Activated naive CD4-positive, alpha-beta T cell treated with anti-CD3 and anti-CD28 coated beads, Interleukin-2, amount 50 U/mL, for 24 hours (primary cell): ENCODE data around the gene CLASP2.
A peak's percentile ranks its signal among the peaks of the same experiment; 100 is the strongest.
"Not testable (repeated sequence)": the region's sequence is repeated elsewhere in the genome, so short reads cannot be mapped to it uniquely, and the experiment has no call there.

Experiments
- H3K27ac Mint-ChIP-seq: one replicate; pipeline ENCODE4 v1.8.0; 2021; ENCODE audit warnings: mild to moderate bottlenecking, mixed read lengths
- H3K27me3 Mint-ChIP-seq: one replicate; pipeline ENCODE4 v1.8.0; 2021; ENCODE audit warnings: mixed read lengths
- H3K36me3 Mint-ChIP-seq: one replicate; pipeline ENCODE4 v1.8.0; 2021; ENCODE audit warnings: mixed read lengths
- H3K4me1 Mint-ChIP-seq: one replicate; pipeline ENCODE4 v1.8.0; 2021; ENCODE audit warnings: mixed read lengths
- H3K4me3 Mint-ChIP-seq: one replicate; pipeline ENCODE4 v1.8.0; 2021; ENCODE audit warnings: mild to moderate bottlenecking, mixed read lengths
- H3K9me3 Mint-ChIP-seq: one replicate; pipeline ENCODE4 v1.8.0; 2021; ENCODE audit warnings: mixed read lengths

The CLASP2 gene

DNA sequence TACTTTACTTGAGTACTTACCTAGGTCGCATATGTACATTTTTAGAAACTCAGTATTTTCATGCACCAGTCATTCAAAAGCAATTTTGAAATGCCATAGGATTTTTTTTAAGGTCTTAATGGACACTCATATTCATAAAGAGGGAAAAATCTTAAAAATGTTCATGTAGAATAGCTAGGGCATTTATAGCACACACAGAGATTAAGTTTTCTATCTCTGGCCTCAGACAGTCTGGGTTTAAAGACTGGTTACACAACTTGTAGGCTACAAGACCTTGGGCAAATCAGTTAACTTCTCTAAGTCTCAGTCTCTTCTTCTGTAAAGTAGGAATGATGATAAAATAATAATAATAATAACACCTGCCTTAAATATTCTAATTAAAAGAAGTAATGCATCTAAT lies 229.4 kb downstream of the CLASP2 start:
- Mint-ChIP-seq H3K9me3 (no peaks in the 10 kb centered on the region), H3K27ac (no peak overlapping the region), H3K36me3 (peaks cover 7% of the 10 kb centered on the region), H3K4me1 (no peaks in the 10 kb centered on the region), H3K4me3 (no peak overlapping the region), H3K27me3 (no peaks in the 10 kb centered on the region)

DNA sequence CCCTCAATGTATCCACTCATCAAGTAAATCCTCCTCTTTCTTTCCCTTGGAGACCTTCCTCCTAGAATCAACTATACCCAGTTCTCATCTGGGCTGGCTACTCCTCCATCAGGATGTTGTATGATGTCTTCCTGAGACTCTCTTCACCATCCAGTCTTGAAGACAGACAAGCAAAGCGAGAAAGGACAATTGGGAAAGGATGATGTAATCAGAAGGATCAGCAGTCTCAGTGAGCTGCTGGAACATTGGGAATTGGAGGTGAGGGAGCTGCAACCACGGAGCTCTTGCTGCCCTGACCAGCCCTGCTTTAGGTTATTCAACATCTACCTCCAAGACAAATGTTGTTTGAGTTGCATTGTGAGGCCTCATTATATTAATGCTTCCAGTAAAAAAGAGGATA lies 229.8 kb downstream of the CLASP2 start:
- H3K27me3 Mint-ChIP-seq, result no peaks in the 10 kb centered on the region
- no peaks in the 10 kb centered on the region for H3K4me1 Mint-ChIP-seq
- H3K36me3 Mint-ChIP-seq, result peaks cover 7% of the 10 kb centered on the region
- H3K4me3 Mint-ChIP-seq, result no peak overlapping the region
- H3K27ac Mint-ChIP-seq, result no peak overlapping the region
- H3K9me3 Mint-ChIP-seq, result no peaks in the 10 kb centered on the region

DNA sequence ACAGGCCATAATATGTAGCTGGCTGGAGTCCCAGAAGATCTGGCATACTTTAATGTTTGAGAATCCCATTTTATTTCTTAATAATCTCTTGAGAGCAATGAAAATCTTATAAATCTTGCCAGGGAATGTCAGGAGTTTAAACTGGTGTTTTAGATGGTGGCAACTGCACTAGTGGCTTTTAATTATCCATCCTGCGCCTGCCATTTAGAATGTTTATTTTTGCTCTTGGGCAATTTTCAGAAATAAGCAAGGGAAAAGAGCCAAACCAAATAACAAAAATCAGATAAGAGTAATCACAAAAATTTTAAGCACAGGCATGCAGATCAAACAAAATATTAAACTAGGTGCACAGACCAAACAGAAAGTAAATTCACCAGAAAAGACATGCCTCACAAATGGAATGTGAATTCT lies 235.9 kb downstream of the CLASP2 start:
- H3K4me1 Mint-ChIP-seq, result no peaks in the 10 kb centered on the region
- peaks cover 3% of the 10 kb centered on the region for H3K36me3 Mint-ChIP-seq
- no peaks in the 10 kb centered on the region for H3K27me3 Mint-ChIP-seq
- no peak overlapping the region for H3K4me3 Mint-ChIP-seq
- H3K27ac Mint-ChIP-seq, result no peak overlapping the region
- H3K9me3 Mint-ChIP-seq, result no peaks in the 10 kb centered on the region

DNA sequence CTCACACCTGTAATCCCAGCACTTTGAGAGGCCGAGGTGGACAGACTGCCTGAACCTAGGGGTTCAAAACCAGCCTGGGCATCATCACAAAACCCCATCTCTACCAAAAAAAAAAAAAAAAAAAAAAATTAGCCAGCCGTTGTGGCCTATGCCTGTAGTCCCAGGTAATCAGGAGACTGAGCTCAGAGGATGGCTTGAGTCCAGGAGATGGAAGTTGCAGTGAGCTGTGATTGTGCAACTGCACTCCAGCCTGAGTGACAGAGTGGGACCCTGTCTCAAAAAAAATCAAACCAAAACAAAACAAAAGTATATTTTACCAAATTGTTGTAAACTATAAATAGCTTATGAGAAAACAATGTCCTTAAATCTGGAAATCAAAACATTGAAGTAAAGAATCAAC lies 243.2 kb downstream of the CLASP2 start:
- no peaks in the 10 kb centered on the region for H3K27me3 Mint-ChIP-seq
- no peaks in the 10 kb centered on the region for H3K4me1 Mint-ChIP-seq
- H3K9me3 Mint-ChIP-seq, result no peaks in the 10 kb centered on the region
- H3K36me3 Mint-ChIP-seq, result no peaks in the 10 kb centered on the region
- H3K27ac Mint-ChIP-seq, result no peak overlapping the region
- H3K4me3 Mint-ChIP-seq, result no peak overlapping the region

DNA sequence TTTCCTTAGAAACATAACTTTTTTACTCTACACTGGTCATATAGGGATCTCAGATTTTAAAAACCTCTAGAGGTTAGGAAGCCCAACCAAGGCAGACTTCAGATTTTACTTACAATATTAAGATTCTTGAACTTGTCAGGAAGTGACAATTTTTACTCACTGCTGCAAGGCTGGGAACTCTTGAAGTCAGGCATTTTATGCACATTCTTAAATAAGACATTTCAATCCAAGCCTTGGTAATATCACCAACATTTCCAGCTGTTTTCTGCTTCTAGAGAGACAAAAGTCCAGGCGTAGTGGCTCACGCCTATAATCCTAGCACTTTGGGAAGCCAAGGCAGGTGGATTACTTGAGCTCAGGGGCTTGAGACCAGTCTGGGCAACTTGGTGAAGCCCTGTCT lies 244.2 kb downstream of the CLASP2 start:
- H3K4me3 Mint-ChIP-seq, result no peak overlapping the region
- no peaks in the 10 kb centered on the region for H3K27me3 Mint-ChIP-seq
- H3K27ac Mint-ChIP-seq, result no peak overlapping the region
- no peaks in the 10 kb centered on the region for H3K4me1 Mint-ChIP-seq
- H3K9me3 Mint-ChIP-seq, result no peaks in the 10 kb centered on the region
- H3K36me3 Mint-ChIP-seq, result no peaks in the 10 kb centered on the region

DNA sequence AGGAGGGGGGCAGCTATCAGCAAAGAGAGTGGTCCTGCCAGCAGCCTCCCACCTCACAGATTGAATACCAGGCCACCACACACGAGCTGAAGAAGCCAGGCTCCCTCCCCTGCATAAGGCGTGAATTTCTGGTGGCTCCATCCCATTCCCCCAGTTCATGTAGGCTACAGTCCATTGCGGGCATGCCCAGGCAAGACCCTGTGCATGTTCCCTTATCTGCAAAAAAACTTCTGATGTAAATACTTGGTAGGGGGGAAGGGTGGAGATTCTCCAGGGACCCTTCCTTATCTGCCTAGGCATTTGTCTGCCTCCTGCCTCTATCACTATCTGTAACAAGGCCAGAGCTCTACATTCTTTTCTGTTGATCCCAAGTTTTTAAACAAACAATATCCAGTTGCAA lies 250.3 kb downstream of the CLASP2 start:
- H3K4me1 Mint-ChIP-seq, result no peaks in the 10 kb centered on the region
- no peak overlapping the region for H3K4me3 Mint-ChIP-seq
- H3K27ac Mint-ChIP-seq, result no peak overlapping the region
- peaks cover 21% of the 10 kb centered on the region for H3K36me3 Mint-ChIP-seq
- peaks cover 4% of the 10 kb centered on the region for H3K9me3 Mint-ChIP-seq
- H3K27me3 Mint-ChIP-seq, result no peaks in the 10 kb centered on the region

DNA sequence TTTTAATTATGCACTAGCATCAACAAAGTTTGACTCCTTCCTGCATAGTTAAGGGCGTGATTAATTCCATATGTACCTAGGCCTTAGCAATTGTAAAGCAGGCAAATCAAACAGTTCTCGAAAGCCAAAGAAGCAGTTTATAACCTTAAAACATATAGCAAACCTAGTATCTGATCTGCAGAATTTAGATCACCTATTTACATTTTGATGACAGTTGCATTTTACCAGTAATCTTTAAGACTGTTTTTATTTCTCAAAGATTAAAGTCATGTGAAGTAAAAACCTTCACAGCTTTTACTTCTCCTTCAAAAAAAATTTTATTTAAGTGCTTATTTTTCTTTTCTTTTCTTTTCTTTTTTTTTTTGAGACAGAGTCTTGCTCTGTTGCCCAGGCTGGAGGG lies 257.0 kb downstream of the CLASP2 start:
- H3K4me3 Mint-ChIP-seq, result no peak overlapping the region
- H3K36me3 Mint-ChIP-seq, result peaks cover 15% of the 10 kb centered on the region
- no peaks in the 10 kb centered on the region for H3K4me1 Mint-ChIP-seq
- peaks cover 4% of the 10 kb centered on the region for H3K9me3 Mint-ChIP-seq
- no peak overlapping the region for H3K27ac Mint-ChIP-seq
- H3K27me3 Mint-ChIP-seq, result no peaks in the 10 kb centered on the region

DNA sequence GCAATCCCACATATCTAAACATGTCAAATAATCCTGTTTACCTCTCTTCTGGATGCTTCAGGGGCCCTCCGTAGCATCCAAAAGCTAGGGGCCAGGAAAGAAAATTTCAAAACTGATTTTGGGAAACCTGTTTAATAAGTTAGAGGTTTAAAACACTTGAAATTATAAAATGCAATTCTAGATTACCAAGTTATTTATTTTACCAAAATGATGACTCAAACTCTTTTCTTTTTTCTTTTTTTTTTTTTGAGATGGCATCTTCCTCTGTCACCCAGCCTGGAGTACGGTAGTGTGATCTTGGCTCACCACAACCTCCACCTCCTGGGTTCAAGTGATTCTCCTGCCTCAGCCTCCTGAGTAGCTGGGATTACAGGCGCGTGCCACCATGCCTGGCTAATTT lies 258.5 kb downstream of the CLASP2 start:
- H3K27me3 Mint-ChIP-seq, H3K27ac Mint-ChIP-seq, H3K9me3 Mint-ChIP-seq, H3K4me3 Mint-ChIP-seq, H3K4me1 Mint-ChIP-seq: not testable (repeated sequence)
- peaks cover 16% of the 10 kb centered on the region for H3K36me3 Mint-ChIP-seq

DNA sequence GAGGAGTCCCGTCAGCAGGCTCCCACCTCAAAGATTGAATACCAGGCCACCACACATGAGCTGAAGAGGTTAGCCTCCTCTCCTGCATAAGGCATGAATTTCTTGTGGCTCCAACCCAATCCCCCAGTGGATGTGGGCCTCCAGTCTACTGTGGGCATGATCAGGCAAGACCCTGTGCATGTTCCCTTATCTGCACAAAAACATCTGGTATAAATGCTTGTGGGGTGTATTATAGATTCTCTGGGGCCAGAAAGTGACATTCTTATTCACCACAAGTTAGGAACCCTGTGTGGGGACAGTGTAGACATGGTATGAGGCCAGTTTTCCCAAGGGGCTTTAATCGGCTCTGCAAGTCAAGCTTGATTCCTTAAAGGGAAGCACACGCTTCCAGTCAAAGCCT lies 259.6 kb downstream of the CLASP2 start:
- H3K27ac Mint-ChIP-seq, result no peak overlapping the region
- peaks cover 7% of the 10 kb centered on the region for H3K4me1 Mint-ChIP-seq
- no peak overlapping the region for H3K4me3 Mint-ChIP-seq
- no peaks in the 10 kb centered on the region for H3K27me3 Mint-ChIP-seq
- no peaks in the 10 kb centered on the region for H3K9me3 Mint-ChIP-seq
- H3K36me3 Mint-ChIP-seq, result peaks cover 16% of the 10 kb centered on the region

DNA sequence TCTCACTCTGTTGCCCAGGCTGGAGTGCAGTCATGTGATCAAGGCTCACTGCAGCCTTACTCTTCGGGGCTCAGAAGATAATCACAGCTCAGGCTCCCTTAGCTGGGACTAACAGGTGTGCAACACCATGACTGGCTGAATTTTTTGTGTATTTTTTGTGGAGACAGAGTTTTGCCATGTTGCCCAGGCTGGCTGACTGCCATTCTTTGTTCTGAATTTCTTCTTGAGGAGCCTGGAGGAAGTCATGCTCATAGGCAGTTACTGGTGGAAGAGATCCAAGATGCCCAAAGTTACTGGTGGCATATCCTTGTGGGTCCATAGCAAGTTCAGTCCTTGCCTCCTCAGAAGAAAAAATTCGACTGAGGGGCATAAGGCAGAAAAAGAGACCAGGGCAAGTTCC lies 261.3 kb downstream of the CLASP2 start:
- no peak overlapping the region for H3K27ac Mint-ChIP-seq
- H3K4me1 Mint-ChIP-seq, result peaks cover 7% of the 10 kb centered on the region
- H3K4me3 Mint-ChIP-seq, result no peak overlapping the region
- H3K9me3 Mint-ChIP-seq, result no peaks in the 10 kb centered on the region
- peaks cover 12% of the 10 kb centered on the region for H3K36me3 Mint-ChIP-seq
- no peaks in the 10 kb centered on the region for H3K27me3 Mint-ChIP-seq

DNA sequence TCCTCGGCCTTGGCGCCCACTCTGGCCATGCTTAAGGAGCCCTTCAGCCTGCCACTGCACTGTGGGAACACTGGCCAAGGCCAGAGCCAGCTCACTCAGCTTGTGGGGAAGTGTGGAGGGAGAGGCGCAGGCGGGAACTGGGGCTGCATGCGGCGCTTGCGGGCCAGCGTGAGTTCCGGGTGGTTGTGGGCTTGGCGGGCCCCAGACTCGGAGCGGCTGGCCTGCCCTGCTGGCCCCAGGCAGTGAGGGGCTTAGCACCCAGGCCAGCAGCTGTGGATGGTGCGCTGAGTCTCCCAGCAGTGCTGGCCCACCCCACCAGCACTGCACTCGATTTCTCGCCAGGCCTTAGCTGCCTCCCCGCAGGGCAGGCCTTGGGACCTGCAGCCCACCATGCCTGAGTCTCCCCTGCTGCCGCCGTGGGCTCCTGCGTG lies 264.7 kb downstream of the CLASP2 start:
- Mint-ChIP-seq H3K27ac (no peak overlapping the region), H3K36me3 (peaks cover 10% of the 10 kb centered on the region), H3K4me1 (peaks cover 7% of the 10 kb centered on the region), H3K9me3 (no peaks in the 10 kb centered on the region), H3K4me3 (no peak overlapping the region), H3K27me3 (no peaks in the 10 kb centered on the region)

DNA sequence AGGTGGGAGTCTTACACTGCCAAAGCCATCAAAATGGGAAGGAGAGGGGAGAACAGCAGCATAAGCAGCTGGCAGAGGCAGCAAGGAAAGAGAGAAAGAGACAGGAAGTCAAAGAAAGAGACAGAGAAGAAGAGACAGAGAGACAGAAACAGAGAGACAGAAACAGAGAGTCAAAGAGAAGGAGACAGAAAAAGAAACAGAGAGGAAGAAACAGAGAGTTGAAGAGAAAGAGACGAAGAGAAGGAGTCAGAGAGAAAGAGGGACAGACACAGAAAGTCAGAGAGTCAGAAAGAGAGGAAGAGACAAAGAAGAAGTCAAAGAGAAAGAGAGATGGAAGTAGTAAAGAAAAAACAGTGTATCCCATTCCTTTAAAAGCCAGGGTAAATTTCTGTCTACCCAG lies 266.1 kb downstream of the CLASP2 start:
- H3K4me1 Mint-ChIP-seq, result peaks cover 16% of the 10 kb centered on the region
- H3K27ac Mint-ChIP-seq, H3K27me3 Mint-ChIP-seq, H3K9me3 Mint-ChIP-seq, H3K4me3 Mint-ChIP-seq: not testable (repeated sequence)
- H3K36me3 Mint-ChIP-seq, result peaks cover 10% of the 10 kb centered on the region

DNA sequence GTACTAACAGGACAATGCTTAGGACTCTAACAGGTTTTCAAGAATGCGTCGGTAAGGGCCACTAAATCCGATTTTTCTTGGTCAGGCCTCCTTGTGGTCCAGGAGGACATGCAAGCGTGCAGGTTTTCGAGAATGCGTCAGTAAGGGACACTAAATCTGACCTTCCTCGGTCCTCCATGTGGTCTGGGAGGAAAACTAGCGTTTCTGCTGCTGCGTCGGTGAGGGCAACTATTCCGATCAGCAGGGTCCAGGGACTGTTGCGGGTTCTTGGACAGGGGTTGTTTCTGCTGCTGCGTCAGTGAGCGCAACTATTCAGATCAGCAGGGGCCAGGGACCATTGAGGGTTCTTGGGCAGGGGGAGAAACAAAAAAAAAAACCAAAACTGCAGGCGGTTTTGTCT lies 270.1 kb downstream of the CLASP2 start:
- Mint-ChIP-seq H3K4me1 (peaks cover 18% of the 10 kb centered on the region), H3K27ac (no peak overlapping the region), H3K36me3 (peaks cover 2% of the 10 kb centered on the region), H3K9me3 (no peaks in the 10 kb centered on the region), H3K27me3 (no peaks in the 10 kb centered on the region), H3K4me3 (peak overlapping the region; percentile 7)

DNA sequence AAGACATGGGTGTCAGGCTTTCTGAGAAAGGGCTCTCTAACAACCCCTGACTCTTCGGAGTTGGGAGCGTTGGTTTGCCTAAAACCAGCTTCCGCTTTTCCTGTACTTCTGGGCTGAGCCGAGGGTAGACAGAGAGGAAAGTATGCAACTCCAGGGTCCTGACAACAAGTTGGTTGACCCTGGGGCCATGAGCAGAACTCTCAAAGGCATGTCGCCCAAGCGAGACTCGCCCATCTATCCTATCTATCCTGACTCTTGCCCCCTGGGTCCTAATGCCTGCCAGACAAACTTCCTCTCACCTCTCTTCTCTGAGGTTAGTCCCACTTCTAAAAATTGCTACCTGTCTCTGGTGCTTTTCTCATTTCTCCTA lies 270.8 kb downstream of the CLASP2 start:
- not testable (repeated sequence) for H3K36me3 Mint-ChIP-seq, H3K27me3 Mint-ChIP-seq, H3K27ac Mint-ChIP-seq, H3K9me3 Mint-ChIP-seq
- Mint-ChIP-seq H3K4me3 (peak overlapping the region; percentile 86), H3K4me1 (peaks cover 20% of the 10 kb centered on the region)
